Measurements from ENCODE around the gene NADK.

GRCh38 chr1:1797731-1798341 is 19.6 kb upstream of the NADK start:
- TF ChIP-seq RAD21 (IDR thresholded peaks at IDR 0.05; ENCODE audit: low read depth) (no peak), SRF (IDR thresholded peaks at IDR 0.05; ENCODE audit: low read depth) (no peak), SP1 (IDR thresholded peaks at IDR 0.05; ENCODE audit: low read depth) (no peak), POLR2A (IDR thresholded peaks at IDR 0.05; ENCODE audit: borderline replicate concordance, extremely low read depth, insufficient read depth, insufficient read length) (no peak), CTCF (IDR thresholded peaks at IDR 0.05 in 2 of 3, conservative IDR thresholded peaks at IDR 0.05 in 1 of 3; ENCODE audit: borderline replicate concordance in 1 of 3, insufficient read depth in 1 of 3, low read depth in 2 of 3, low read length in 2 of 3) (no peak)
